IPS DF 6.9 (cell line): ENCODE results near the gene RASAL2.
"Not testable (repeated sequence)": the region's sequence is repeated elsewhere in the genome, so short reads cannot be mapped to it uniquely, and the experiment has no call there.

Experiments
- DNase-seq: peaks from one replicate; pipeline ENCODE4 v3.0.0-alpha.2; 2013; ENCODE audit warnings: low read depth, low spot score
- H3K27ac ChIP-seq: one replicate; pipeline ENCODE4 v1.5.1; 2013; ENCODE audit warnings: low read length, control low read depth
- H3K27me3 ChIP-seq: 2 replicates; pipeline ENCODE4 v1.6.1; 2013; ENCODE audit warnings: mild to moderate bottlenecking, low read length; ENCODE audit not compliant: control insufficient read depth, insufficient read depth
- H3K36me3 ChIP-seq: 2 replicates; pipeline ENCODE4 v1.6.1; 2013; ENCODE audit warnings: low read length; ENCODE audit not compliant: control insufficient read depth, insufficient read depth
- H3K4me1 ChIP-seq: 2 replicates; pipeline ENCODE4 v1.6.1; 2013; ENCODE audit warnings: low read length; ENCODE audit not compliant: control insufficient read depth, insufficient read depth
- H3K4me3 ChIP-seq: 2 replicates; pipeline ENCODE4 v1.5.1; 2013; ENCODE audit warnings: mild to moderate bottlenecking, low read length
- H3K9me3 ChIP-seq: 2 replicates; pipeline ENCODE4 v1.6.1; 2013; ENCODE audit warnings: low read length, inconsistent platforms; ENCODE audit not compliant: control insufficient read depth, insufficient read depth
- WGBS: extraction: QIAGEN DNeasy Blood & Tissue Kit; methylation state at CpG from one replicate; pipeline ENCODE4 v1.1.7; 2013; ENCODE audit warnings: mixed read lengths, missing lambda C conversion rate; ENCODE audit not compliant: insufficient read length, insufficient coverage; 5-methylcytosine and 5-hydroxymethylcytosine counted together

Gene RASAL2

DNA sequence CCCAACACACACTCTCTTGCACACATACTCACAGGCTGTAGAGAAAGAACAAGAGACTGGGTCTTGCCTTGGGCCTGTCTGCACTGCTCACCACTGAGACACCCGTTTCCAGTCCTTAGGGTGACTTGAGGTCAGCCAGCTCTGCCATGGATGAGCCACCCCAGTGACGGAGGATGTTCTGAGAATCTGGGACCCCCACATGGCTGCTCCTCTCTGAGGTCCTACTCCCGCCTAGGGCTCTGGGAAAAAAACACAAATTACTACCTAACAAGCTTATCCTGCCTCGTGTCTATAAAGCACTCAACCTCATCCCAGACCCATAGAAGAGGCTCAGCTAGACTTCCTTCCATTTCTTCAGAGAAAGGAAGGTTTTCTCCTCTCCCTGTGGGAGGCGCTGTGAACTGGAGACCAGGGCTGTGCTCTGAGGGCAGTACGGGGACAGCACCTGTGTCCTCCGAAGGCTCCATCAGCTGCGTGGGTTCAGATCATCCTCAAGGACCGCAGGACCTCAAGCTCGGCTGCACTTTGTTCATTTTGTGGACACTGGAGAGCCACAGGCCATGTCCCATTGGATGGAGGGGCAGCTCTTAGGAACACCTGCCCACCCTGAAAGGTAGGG lies 407.1 kb downstream of the RASAL2 start:
- WGBS: no CpG with 5 or more reads among the region's 10 CpGs
- Histone ChIP-seq H3K9me3 (no peaks in the 10 kb centered on the region), H3K27ac (no peak overlapping the region), H3K36me3 (no peaks in the 10 kb centered on the region), H3K4me3 (no peak overlapping the region), H3K27me3 (no peaks in the 10 kb centered on the region), H3K4me1 (no peaks in the 10 kb centered on the region)
- no peak for DNase-seq

- peak; percentile 72 for DNase-seq
- Histone ChIP-seq H3K27me3 (no peaks in the 10 kb centered on the region), H3K27ac (no peak overlapping the region), H3K4me1 (no peaks in the 10 kb centered on the region), H3K9me3 (no peaks in the 10 kb centered on the region), H3K4me3 (no peak overlapping the region), H3K36me3 (no peaks in the 10 kb centered on the region)
- no CpG with 5 or more reads among the region's 5 CpGs for WGBS
Observed at GRCh38 chr1:178501705-178502329, 407.9 kb downstream of the RASAL2 start.

DNA sequence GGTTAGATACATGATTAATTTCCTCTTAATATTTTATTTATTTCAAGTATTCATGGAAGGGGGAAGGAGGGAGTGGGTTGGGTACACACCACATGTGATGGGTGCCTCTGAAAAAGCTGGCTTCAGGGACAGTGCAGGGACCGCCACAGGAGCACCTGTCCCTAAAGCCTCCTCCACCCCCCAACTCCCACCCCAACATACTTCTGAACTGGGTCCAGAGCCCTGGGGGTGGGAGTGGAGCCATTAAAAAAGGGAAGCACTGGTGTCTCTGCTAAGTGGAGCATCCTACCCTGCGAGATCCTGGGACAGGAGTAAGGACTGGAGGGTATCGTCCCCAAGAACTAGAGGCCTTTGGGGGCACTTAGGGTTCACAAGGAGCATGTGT lies 408.4 kb downstream of the RASAL2 start:
- H3K9me3 ChIP-seq: no peaks in the 10 kb centered on the region
- no peaks in the 10 kb centered on the region for H3K36me3 ChIP-seq
- DNase-seq: no peak
- H3K27ac ChIP-seq: no peak overlapping the region
- no peak overlapping the region for H3K4me3 ChIP-seq
- H3K4me1 ChIP-seq: no peaks in the 10 kb centered on the region
- WGBS: no CpG with 5 or more reads among the region's 3 CpGs
- no peaks in the 10 kb centered on the region for H3K27me3 ChIP-seq

DNA sequence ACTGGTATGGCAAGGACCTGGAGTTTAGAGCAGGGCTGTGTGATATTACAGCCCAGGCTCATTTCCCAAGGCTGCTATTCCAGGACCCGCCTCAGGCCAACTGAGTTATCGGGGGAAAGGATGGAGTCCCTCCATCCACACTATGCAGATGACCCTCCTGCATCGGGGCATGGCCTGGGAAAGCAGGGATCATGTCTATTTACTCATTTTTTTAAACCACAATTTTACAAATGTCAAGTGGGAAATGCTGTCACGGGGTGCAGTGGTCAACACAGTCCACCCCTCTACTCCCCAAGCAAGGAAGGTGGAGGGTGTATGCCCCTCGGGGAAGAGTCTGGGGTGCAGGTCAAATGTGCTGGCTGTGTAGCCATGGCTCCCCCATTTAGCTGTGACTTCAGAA lies 409.0 kb downstream of the RASAL2 start:
- no CpG with 5 or more reads among the region's 5 CpGs for WGBS
- H3K4me3 ChIP-seq: no peak overlapping the region
- no peaks in the 10 kb centered on the region for H3K36me3 ChIP-seq
- no peak for DNase-seq
- no peaks in the 10 kb centered on the region for H3K4me1 ChIP-seq
- no peak overlapping the region for H3K27ac ChIP-seq
- H3K27me3 ChIP-seq: no peaks in the 10 kb centered on the region
- no peaks in the 10 kb centered on the region for H3K9me3 ChIP-seq

GRCh38 chr1:178503316-178503715 lies 409.4 kb downstream of the RASAL2 start:
- whole genome bisulfite sequencing: no CpG with 5 or more reads among the region's 14 CpGs
- H3K27me3 ChIP-seq, DNase-seq, H3K27ac ChIP-seq, H3K9me3 ChIP-seq, H3K4me3 ChIP-seq, H3K36me3 ChIP-seq, H3K4me1 ChIP-seq: not testable (repeated sequence)

- no CpG with 5 or more reads among the region's 6 CpGs for WGBS
Observed at GRCh38 chr1:178503849-178504248, 409.9 kb downstream of the RASAL2 start.

DNA sequence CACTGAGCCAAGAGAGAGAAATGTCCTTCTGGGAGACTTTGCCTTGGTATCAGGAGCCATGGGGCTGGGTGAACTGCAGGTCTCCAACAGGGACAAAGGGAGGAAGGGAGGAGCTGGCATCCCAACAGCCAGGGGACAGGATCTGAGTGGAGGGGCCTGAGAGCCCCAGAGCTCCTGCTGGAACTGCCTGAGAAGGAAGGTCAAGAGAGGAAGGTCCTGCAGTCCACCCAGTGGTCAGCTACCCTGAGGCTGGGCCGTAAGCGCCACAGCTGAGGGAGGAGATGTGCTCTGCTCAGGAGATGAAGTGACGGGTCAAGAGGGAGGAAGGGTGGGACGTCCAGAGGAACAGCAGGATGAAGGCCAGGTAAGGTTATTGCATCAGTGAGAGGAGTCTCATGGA lies 410.4 kb downstream of the RASAL2 start:
- no peaks in the 10 kb centered on the region for H3K27me3 ChIP-seq
- no peaks in the 10 kb centered on the region for H3K36me3 ChIP-seq
- DNase-seq: no peak
- no peak overlapping the region for H3K27ac ChIP-seq
- no peak overlapping the region for H3K4me3 ChIP-seq
- no CpG with 5 or more reads among the region's 4 CpGs for WGBS
- no peaks in the 10 kb centered on the region for H3K9me3 ChIP-seq
- H3K4me1 ChIP-seq: no peaks in the 10 kb centered on the region

More at GRCh38 chr1:178503849-178504248, 409.9 kb downstream of the RASAL2 start:
- DNase-seq: no peak
- Histone ChIP-seq H3K27ac (no peak overlapping the region), H3K9me3 (no peaks in the 10 kb centered on the region), H3K27me3 (no peaks in the 10 kb centered on the region), H3K4me3 (no peak overlapping the region), H3K36me3 (no peaks in the 10 kb centered on the region), H3K4me1 (no peaks in the 10 kb centered on the region)

- no peaks in the 10 kb centered on the region for H3K36me3 ChIP-seq
- no peaks in the 10 kb centered on the region for H3K27me3 ChIP-seq
- no peak overlapping the region for H3K27ac ChIP-seq
- no peak overlapping the region for H3K4me3 ChIP-seq
- no peak for DNase-seq
- H3K9me3 ChIP-seq: no peaks in the 10 kb centered on the region
- no peaks in the 10 kb centered on the region for H3K4me1 ChIP-seq
- no CpG with 5 or more reads among the region's 6 CpGs for WGBS
Observed at GRCh38 chr1:178506177-178506576, 412.3 kb downstream of the RASAL2 start.

- Histone ChIP-seq H3K27ac (no peak overlapping the region), H3K4me1 (no peaks in the 10 kb centered on the region), H3K36me3 (no peaks in the 10 kb centered on the region), H3K4me3 (no peak overlapping the region), H3K27me3 (no peaks in the 10 kb centered on the region), H3K9me3 (no peaks in the 10 kb centered on the region)
- DNase-seq: no peak
- WGBS: no CpG with 5 or more reads among the region's 6 CpGs
Observed at GRCh38 chr1:178506669-178507068, 412.8 kb downstream of the RASAL2 start.

- DNase-seq: no peak
- H3K36me3 ChIP-seq: no peaks in the 10 kb centered on the region
- no peaks in the 10 kb centered on the region for H3K27me3 ChIP-seq
- H3K4me1 ChIP-seq: no peaks in the 10 kb centered on the region
- no peak overlapping the region for H3K27ac ChIP-seq
- no peaks in the 10 kb centered on the region for H3K9me3 ChIP-seq
- H3K4me3 ChIP-seq: no peak overlapping the region
- no CpG with 5 or more reads among the region's 5 CpGs for WGBS
Observed at GRCh38 chr1:178509414-178510007, 415.6 kb downstream of the RASAL2 start.

DNA sequence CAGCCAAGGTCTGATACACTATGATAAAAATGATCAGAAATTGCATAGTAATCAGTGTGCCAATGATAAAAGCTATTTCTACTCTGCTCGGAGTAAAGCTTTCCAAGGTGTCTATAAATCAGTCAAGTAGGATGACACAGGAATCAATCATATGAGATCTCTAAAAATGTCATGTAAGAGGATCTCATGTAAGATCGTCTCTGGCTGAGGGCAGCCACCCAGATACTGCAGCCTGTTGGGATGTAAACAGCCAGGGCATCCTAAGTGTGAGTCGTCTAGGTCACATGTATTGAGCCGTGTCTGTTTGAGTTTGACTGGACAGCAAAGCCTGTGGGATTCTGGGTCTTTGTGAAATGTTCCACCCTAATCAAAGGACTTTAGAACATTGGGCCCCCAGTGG lies 416.3 kb downstream of the RASAL2 start:
- H3K4me1 ChIP-seq: no peaks in the 10 kb centered on the region
- H3K4me3 ChIP-seq: no peak overlapping the region
- H3K27me3 ChIP-seq: no peaks in the 10 kb centered on the region
- no peak overlapping the region for H3K27ac ChIP-seq
- no CpG with 5 or more reads among the region's 4 CpGs for WGBS
- H3K36me3 ChIP-seq: no peaks in the 10 kb centered on the region
- H3K9me3 ChIP-seq: no peaks in the 10 kb centered on the region
- no peak for DNase-seq
